22Rv1 (cell line): ENCODE data around the gene OOEP.

Source experiments
- ZFX ChIP-seq: fragments of 450-650 bp; IDR thresholded peaks from 2 replicates; pipeline ENCODE4 v1.6.1; 2017; ENCODE audit warnings: antibody characterized with exemption, borderline replicate concordance
- TF ChIP-seq, protein P1 (sequence below): fragments of 450-650 bp; IDR thresholded peaks from 2 replicates; pipeline ENCODE4 v1.5.1; 2017; ENCODE audit warnings: mild to moderate bottlenecking

DNA sequence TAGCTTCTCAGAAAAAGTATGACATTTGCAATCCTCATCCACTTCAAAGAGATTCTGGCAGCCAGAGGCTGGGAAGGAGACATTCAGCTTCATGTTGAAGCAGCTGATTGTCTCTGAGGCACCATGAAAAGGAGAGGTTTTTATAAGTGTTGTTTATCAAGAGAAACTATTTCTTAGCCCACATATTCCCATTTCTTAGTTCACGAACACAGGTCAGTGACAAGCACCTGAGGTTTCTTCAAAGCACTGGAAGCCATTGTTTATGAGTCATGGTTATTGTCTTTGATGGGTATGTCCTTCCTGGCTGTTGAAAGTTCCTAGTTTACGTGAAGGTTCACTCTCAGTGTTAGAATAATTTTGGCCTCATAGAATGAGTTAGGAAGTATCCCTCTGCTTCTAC lies 22.0 kb upstream of the OOEP start:
- TF ChIP-seq, protein P1, sequence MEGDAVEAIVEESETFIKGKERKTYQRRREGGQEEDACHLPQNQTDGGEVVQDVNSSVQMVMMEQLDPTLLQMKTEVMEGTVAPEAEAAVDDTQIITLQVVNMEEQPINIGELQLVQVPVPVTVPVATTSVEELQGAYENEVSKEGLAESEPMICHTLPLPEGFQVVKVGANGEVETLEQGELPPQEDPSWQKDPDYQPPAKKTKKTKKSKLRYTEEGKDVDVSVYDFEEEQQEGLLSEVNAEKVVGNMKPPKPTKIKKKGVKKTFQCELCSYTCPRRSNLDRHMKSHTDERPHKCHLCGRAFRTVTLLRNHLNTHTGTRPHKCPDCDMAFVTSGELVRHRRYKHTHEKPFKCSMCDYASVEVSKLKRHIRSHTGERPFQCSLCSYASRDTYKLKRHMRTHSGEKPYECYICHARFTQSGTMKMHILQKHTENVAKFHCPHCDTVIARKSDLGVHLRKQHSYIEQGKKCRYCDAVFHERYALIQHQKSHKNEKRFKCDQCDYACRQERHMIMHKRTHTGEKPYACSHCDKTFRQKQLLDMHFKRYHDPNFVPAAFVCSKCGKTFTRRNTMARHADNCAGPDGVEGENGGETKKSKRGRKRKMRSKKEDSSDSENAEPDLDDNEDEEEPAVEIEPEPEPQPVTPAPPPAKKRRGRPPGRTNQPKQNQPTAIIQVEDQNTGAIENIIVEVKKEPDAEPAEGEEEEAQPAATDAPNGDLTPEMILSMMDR, result no peak
- TF ChIP-seq ZFX, result no peak
